ENCODE measurements around the gene FOXJ1.

The FOXJ1 gene

GRCh38 chr17:76104140-76104895, 36.7 kb downstream of the FOXJ1 start:
- H3K4me3 ChIP-seq (ENCODE audit: insufficient read length, low read depth), result peak overlapping the region; percentile 71
- H3K9ac ChIP-seq (ENCODE audit: insufficient read length, low read depth), result peak overlapping the region; percentile 97
- no peak for TF ChIP-seq YY1 (IDR thresholded peaks at IDR 0.05; ENCODE audit: insufficient read depth, insufficient read length)
- TF ChIP-seq SUZ12 (IDR thresholded peaks at IDR 0.05; ENCODE audit: extremely low read depth, insufficient read depth, insufficient read length), result no peak
- no peak for TF ChIP-seq ZNF274 (IDR thresholded peaks at IDR 0.05; ENCODE audit: low read depth, low read length)

GRCh38 chr17:76103274-76104139, 37.5 kb downstream of the FOXJ1 start, which contains the start of gene EXOC7:
EXOC7 (minus strand) TSS chr17:76103787; CDS start chr17:76103692, 95 bp downstream.
- H3K4me3 ChIP-seq (ENCODE audit: insufficient read length, low read depth), result peak within 1 kb of the TSS; percentile 71
- H3K9ac ChIP-seq (ENCODE audit: insufficient read length, low read depth), result peak within 1 kb of the TSS; percentile 97
- TF ChIP-seq ZNF274 (IDR thresholded peaks at IDR 0.05; ENCODE audit: low read depth, low read length) (no peak), YY1 (IDR thresholded peaks at IDR 0.05; ENCODE audit: insufficient read depth, insufficient read length) (peak; percentile 90), SUZ12 (IDR thresholded peaks at IDR 0.05; ENCODE audit: extremely low read depth, insufficient read depth, insufficient read length) (no peak)
- DNase-seq (ENCODE audit: low read depth, low spot score), result peak; percentile 85
- H3K9me3 ChIP-seq (ENCODE audit: insufficient read depth, low read length), result no peaks in the 10 kb centered on the region
- peaks cover 7% of the 10 kb centered on the region for H3K4me1 ChIP-seq (ENCODE audit: insufficient read depth, insufficient read length)
- H3K27me3 ChIP-seq (ENCODE audit: insufficient read depth, insufficient read length), result no peaks in the 10 kb centered on the region
- H3K36me3 ChIP-seq (ENCODE audit: insufficient read depth, insufficient read length, low read length), result peaks cover 37% of the 10 kb centered on the region

More at GRCh38 chr17:76104140-76104895, 36.7 kb downstream of the FOXJ1 start:
- Histone ChIP-seq H3K9me3 (ENCODE audit: insufficient read depth, low read length) (no peaks in the 10 kb centered on the region), H3K36me3 (ENCODE audit: insufficient read depth, insufficient read length, low read length) (peaks cover 36% of the 10 kb centered on the region), H3K27me3 (ENCODE audit: insufficient read depth, insufficient read length) (no peaks in the 10 kb centered on the region), H3K4me1 (ENCODE audit: insufficient read depth, insufficient read length) (peaks cover 7% of the 10 kb centered on the region)
- DNase-seq (ENCODE audit: low read depth, low spot score), result no peak

GRCh38 chr17:76102944-76103273, 38.1 kb downstream of the FOXJ1 start:
- Histone ChIP-seq H3K27me3 (ENCODE audit: insufficient read depth, insufficient read length) (no peaks in the 10 kb centered on the region), H3K9me3 (ENCODE audit: insufficient read depth, low read length) (no peaks in the 10 kb centered on the region), H3K36me3 (ENCODE audit: insufficient read depth, insufficient read length, low read length) (peaks cover 40% of the 10 kb centered on the region), H3K4me1 (ENCODE audit: insufficient read depth, insufficient read length) (peaks cover 7% of the 10 kb centered on the region), H3K9ac (ENCODE audit: insufficient read length, low read depth) (peak overlapping the region; percentile 97), H3K4me3 (ENCODE audit: insufficient read length, low read depth) (peak overlapping the region; percentile 71)
- TF ChIP-seq ZNF274 (IDR thresholded peaks at IDR 0.05; ENCODE audit: low read depth, low read length) (no peak), YY1 (IDR thresholded peaks at IDR 0.05; ENCODE audit: insufficient read depth, insufficient read length) (no peak), SUZ12 (IDR thresholded peaks at IDR 0.05; ENCODE audit: extremely low read depth, insufficient read depth, insufficient read length) (no peak)
- no peak for DNase-seq (ENCODE audit: low read depth, low spot score)

- H3K9me3 ChIP-seq (ENCODE audit: insufficient read depth, low read length), result no peaks in the 10 kb centered on the region
- H3K4me3 ChIP-seq (ENCODE audit: insufficient read length, low read depth), result no peak overlapping the region
- DNase-seq (ENCODE audit: low read depth, low spot score), result no peak
- TF ChIP-seq ZNF274 (IDR thresholded peaks at IDR 0.05; ENCODE audit: low read depth, low read length) (no peak), YY1 (IDR thresholded peaks at IDR 0.05; ENCODE audit: insufficient read depth, insufficient read length) (no peak), SUZ12 (IDR thresholded peaks at IDR 0.05; ENCODE audit: extremely low read depth, insufficient read depth, insufficient read length) (no peak)
- H3K4me1 ChIP-seq (ENCODE audit: insufficient read depth, insufficient read length), result no peaks in the 10 kb centered on the region
- no peak overlapping the region for H3K9ac ChIP-seq (ENCODE audit: insufficient read length, low read depth)
- H3K36me3 ChIP-seq (ENCODE audit: insufficient read depth, insufficient read length, low read length), result peaks cover 82% of the 10 kb centered on the region
- H3K27me3 ChIP-seq (ENCODE audit: insufficient read depth, insufficient read length), result no peaks in the 10 kb centered on the region
Observed at GRCh38 chr17:76097716-76098295, 43.2 kb downstream of the FOXJ1 start.

GRCh38 chr17:76095943-76096342, 45.1 kb downstream of the FOXJ1 start:
- TF ChIP-seq YY1 (IDR thresholded peaks at IDR 0.05; ENCODE audit: insufficient read depth, insufficient read length) (no peak), ZNF274 (IDR thresholded peaks at IDR 0.05; ENCODE audit: low read depth, low read length) (no peak), SUZ12 (IDR thresholded peaks at IDR 0.05; ENCODE audit: extremely low read depth, insufficient read depth, insufficient read length) (no peak)
- no peak for DNase-seq (ENCODE audit: low read depth, low spot score)
- no peak overlapping the region for H3K4me3 ChIP-seq (ENCODE audit: insufficient read length, low read depth)
- no peaks in the 10 kb centered on the region for H3K4me1 ChIP-seq (ENCODE audit: insufficient read depth, insufficient read length)
- H3K36me3 ChIP-seq (ENCODE audit: insufficient read depth, insufficient read length, low read length), result peaks cover 79% of the 10 kb centered on the region
- no peaks in the 10 kb centered on the region for H3K27me3 ChIP-seq (ENCODE audit: insufficient read depth, insufficient read length)
- no peaks in the 10 kb centered on the region for H3K9me3 ChIP-seq (ENCODE audit: insufficient read depth, low read length)
- no peak overlapping the region for H3K9ac ChIP-seq (ENCODE audit: insufficient read length, low read depth)

GRCh38 chr17:76094046-76094445, 47.0 kb downstream of the FOXJ1 start:
- no peaks in the 10 kb centered on the region for H3K27me3 ChIP-seq (ENCODE audit: insufficient read depth, insufficient read length)
- H3K36me3 ChIP-seq (ENCODE audit: insufficient read depth, insufficient read length, low read length), result peaks cover 81% of the 10 kb centered on the region
- H3K4me1 ChIP-seq (ENCODE audit: insufficient read depth, insufficient read length), result peaks cover 2% of the 10 kb centered on the region
- no peaks in the 10 kb centered on the region for H3K9me3 ChIP-seq (ENCODE audit: insufficient read depth, low read length)
- no peak overlapping the region for H3K9ac ChIP-seq (ENCODE audit: insufficient read length, low read depth)
- no peak for DNase-seq (ENCODE audit: low read depth, low spot score)
- H3K4me3 ChIP-seq (ENCODE audit: insufficient read length, low read depth), result no peak overlapping the region
- TF ChIP-seq YY1 (IDR thresholded peaks at IDR 0.05; ENCODE audit: insufficient read depth, insufficient read length), result no peak
- no peak for TF ChIP-seq SUZ12 (IDR thresholded peaks at IDR 0.05; ENCODE audit: extremely low read depth, insufficient read depth, insufficient read length)
- TF ChIP-seq ZNF274 (IDR thresholded peaks at IDR 0.05; ENCODE audit: low read depth, low read length), result no peak
